A549 (cell line): ENCODE measurements around the gene SPSB3. TPM values are rescaled to one million over a fixed set of nuclear protein-coding genes. Genes with fewer than 3 reads are reported as not detected.

Experiments used
- ATAC-seq, 2 experiments: fragments of 200-7000 bp in 1 of 2; fragments of >200 bp in 1 of 2; cut with Nextera tagmentation in 1 of 2; cut with Tn5 transposase in 1 of 2; 3 replicates each; pipeline versions ENCODE4 v1.8.0 to v1.9.1; 2018 to 2020; ENCODE audit warnings: mild to moderate bottlenecking in 1 of 2, moderate library complexity in 1 of 2
- CTCF ChIA-PET: fragments of 300-600 bp; sonication (Branson Sonifier 250); formaldehyde crosslinking; extraction: SDS; loops from one replicate; lab custom pipeline; 2021; ENCODE audit warnings: antibody characterized with exemption, inconsistent platforms; lab: Yijun Ruan, JAX
- POLR2A ChIA-PET: fragments of 350-600 bp; formaldehyde crosslinking; extraction: SDS; loops from one replicate; lab custom pipeline; 2021; ENCODE audit warnings: antibody characterized with exemption, inconsistent platforms; lab: Yijun Ruan, JAX
- DNase-seq, 2 experiments: peaks; one replicate each; pipeline versions ENCODE4 v3.0.0 to v3.0.0-alpha.2; 2011 to 2016; ENCODE audit warnings: low read depth in 1 of 2, low spot score in 1 of 2
- FAIRE-seq: peaks from 2 replicates; lab custom pipeline; 2011; peaks lifted over from hg19 to GRCh38; lab: Jason Lieb, UNC
- H3K27ac ChIP-seq, 2 experiments: fragments of >200 bp; sonication (Bioruptor Twin); formaldehyde crosslinking; 3 replicates each; pipeline ENCODE4 v1.5.1; 2016 to 2017
- H3K4me1 ChIP-seq: fragments of >200 bp; sonication (Bioruptor Twin); formaldehyde crosslinking; 3 replicates; pipeline ENCODE4 v1.6.1; 2016
- H3K4me2 ChIP-seq: fragments of >200 bp; sonication (Bioruptor Twin); formaldehyde crosslinking; 3 replicates; pipeline ENCODE4 v1.6.1; 2016
- H3K4me3 ChIP-seq: fragments of >200 bp; sonication (Bioruptor Twin); formaldehyde crosslinking; 3 replicates; pipeline ENCODE4 v1.5.1; 2016
- H3K9me3 ChIP-seq: fragments of >200 bp; sonication (Bioruptor Twin); formaldehyde crosslinking; 3 replicates; pipeline ENCODE4 v1.6.1; 2016
- CEBPB ChIP-seq, 2 experiments: fragments of >200 bp in 1 of 2; sonication (Bioruptor Twin) in 1 of 2; formaldehyde crosslinking in 1 of 2; IDR thresholded peaks; 2 replicates each; pipeline ENCODE4 v1.6.1; 2012 to 2016
- ELK1 ChIP-seq: fragments of 150-350 bp; IDR thresholded peaks from 2 replicates; pipeline ENCODE4 v1.6.1; 2014; ENCODE audit warnings: low read depth, mild to moderate bottlenecking, low read length
- FOSL2 ChIP-seq, 2 experiments: fragments of 450-650 bp in 1 of 2; fragments of >200 bp in 1 of 2; sonication (Bioruptor Twin) in 1 of 2; formaldehyde crosslinking; IDR thresholded peaks; 2 replicates each; pipeline versions ENCODE4 v1.5.0 to v1.6.1; 2016 to 2020; ENCODE audit warnings: mild to moderate bottlenecking in 1 of 2, moderate library complexity in 1 of 2
- HEYL ChIP-seq: fragments of 250-450 bp; sonication (Bioruptor Pico); IDR thresholded peaks from 2 replicates; pipeline ENCODE4 v1.8.0; 2021; ENCODE audit warnings: mild to moderate bottlenecking, moderate library complexity
- MAFK ChIP-seq: fragments of 450-650 bp; IDR thresholded peaks from 2 replicates; pipeline ENCODE4 v1.6.1; 2014; ENCODE audit not compliant: partially characterized antibody
- NFE2L2 ChIP-seq: fragments of 150-350 bp; conservative IDR thresholded peaks from 2 replicates; pipeline ENCODE4 v1.6.1; 2014; ENCODE audit warnings: low read length
- RARB ChIP-seq: fragments of 250-450 bp; sonication (Bioruptor Pico); IDR thresholded peaks from 2 replicates; pipeline ENCODE4 v1.8.0; 2021; ENCODE audit warnings: mild to moderate bottlenecking, moderate library complexity
- REST ChIP-seq: fragments of 200-600 bp; sonication (generic); IDR thresholded peaks from 2 replicates; pipeline ENCODE4 v1.6.1; 2016; ENCODE audit warnings: antibody characterized with exemption, mild to moderate bottlenecking, moderate library complexity
- RNF2 ChIP-seq: fragments of 200-600 bp; sonication (generic); IDR thresholded peaks from 2 replicates; pipeline ENCODE4 v1.6.1; 2016; ENCODE audit warnings: low read depth, mild to moderate bottlenecking, antibody characterized with exemption, moderate library complexity, borderline replicate concordance
- SREBF2 ChIP-seq: fragments of 450-650 bp; IDR thresholded peaks from 2 replicates; pipeline ENCODE4 v1.6.1; 2014; ENCODE audit warnings: mild to moderate bottlenecking, moderate library complexity
- TP53 ChIP-seq: fragments of 250-450 bp; sonication (Bioruptor Pico); IDR thresholded peaks from 2 replicates; pipeline ENCODE4 v1.5.0; 2021; ENCODE audit warnings: mild to moderate bottlenecking, moderate library complexity
- ZC3H11A ChIP-seq: fragments of 450-650 bp; IDR thresholded peaks from 2 replicates; pipeline ENCODE4 v1.6.1; 2014; ENCODE audit warnings: antibody characterized with exemption, mild to moderate bottlenecking
- ZFP36 ChIP-seq: fragments of 450-650 bp; IDR thresholded peaks from 2 replicates; pipeline ENCODE4 v1.6.1; 2014; ENCODE audit warnings: borderline replicate concordance; ENCODE audit not compliant: partially characterized antibody
- WGBS: methylation state at CpG from one replicate; pipeline ENCODE4 v1.1.6; 2017; ENCODE audit errors: missing lambda C conversion rate; 5-methylcytosine and 5-hydroxymethylcytosine counted together
- polyA plus RNA-seq, 4 experiments: library from polyadenylated mRNA; depleted of rRNA in 3 of 4; stranded (reverse); fragments of >200 nt; fragmentation: RNase III in 1 of 4; extraction: RNeasy Plus Mini Kit Qiagen cat#74134 plus additional on column Dnase treatment in 1 of 4; gene quantifications; 2 replicates in 3 of 4; 3 replicates in 1 of 4; pipeline ENCODE4 v1.2.3, GENCODE V29; 2011 to 2017

SPSB3 gene
- polyA plus RNA-seq, 2 of the 4 experiments (the other 2 are of a cell fraction), result 9.2 to 14.6 TPM

- DNase-seq (no peak), ATAC-seq (no peak), FAIRE-seq (no peak)
- 96% methylated on average over 4 of the region's 11 CpGs for WGBS
- H3K4me3 ChIP-seq, result no peak overlapping the region
- H3K4me1 ChIP-seq, result peaks cover 22% of the 10 kb centered on the region
- no peak overlapping the region for H3K4me2 ChIP-seq
- CTCF ChIA-PET, result interaction anchor here (1.1 to 4.0 kb wide), 4 partner anchors 17 to 57 kb away, joined by 3 to 13 read pairs (median 4); partner anchors contain the start of genes EME2, MAPK8IP3 and MRPS34
- no peaks in the 10 kb centered on the region for H3K9me3 ChIP-seq
- TF ChIP-seq TP53 (CRISPR knock-in tag) (no peak), ELK1 (no peak), RNF2 (no peak), SREBF2 (no peak), CEBPB (IDR thresholded peaks at IDR 0.05) (no peak), ZC3H11A (no peak), MAFK (no peak), NFE2L2 (no peak), ZFP36 (no peak), HEYL (no peak)
- TF ChIP-seq, all 56 proteins: peak for 0
- H3K27ac ChIP-seq, result no peak overlapping the region
- POLR2A ChIA-PET, result interaction anchor here (1.1 kb wide), 1 partner anchor 42 kb away, joined by 3 read pairs; the partner anchor contains the start of gene MAPK8IP3
Measured at GRCh38 chr16:1747934-1748333, 34.4 kb downstream of the SPSB3 start.

- H3K4me2 ChIP-seq, result peak overlapping the region; percentile 65
- CTCF ChIA-PET, result interaction anchor here (1.0 to 4.0 kb wide), 3 partner anchors 18 to 36 kb away, joined by 3 to 13 read pairs (median 4); no protein-coding TSS in a partner anchor
- H3K27ac ChIP-seq, result peak overlapping the region; percentile 72 to 78
- peaks cover 22% of the 10 kb centered on the region for H3K4me1 ChIP-seq
- FAIRE-seq, result no peak
- H3K9me3 ChIP-seq, result no peaks in the 10 kb centered on the region
- no peak overlapping the region for H3K4me3 ChIP-seq
- WGBS, result 56% methylated on average over 27 of the region's 31 CpGs
- ATAC-seq, result peak; percentile 60 to 74
- TF ChIP-seq FOSL2 (IDR thresholded peaks at IDR 0.05) (no peak), FOSL2 (CRISPR knock-in tag; IDR thresholded peaks at IDR 0.05) (peak; percentile 29; the same call in 1 of the 2 replicates), REST (no peak)
- POLR2A ChIA-PET, result interaction anchor here (1.0 to 1.8 kb wide), 3 partner anchors 8 to 40 kb away, joined by 3 to 19 read pairs (median 4); partner anchors contain the start of gene MAPK8IP3
- DNase-seq, result peak in 1 of 2 experiments; percentile 61
Measured at GRCh38 chr16:1746693-1747195, 35.6 kb downstream of the SPSB3 start.

GRCh38 chr16:1745900-1746692, 36.3 kb downstream of the SPSB3 start:
- no peak for FAIRE-seq
- H3K9me3 ChIP-seq, result no peaks in the 10 kb centered on the region
- WGBS, result 86% methylated on average over 25 of the region's 29 CpGs
- no peak for TF ChIP-seq FOSL2 (IDR thresholded peaks at IDR 0.05)
- TF ChIP-seq FOSL2 (CRISPR knock-in tag; IDR thresholded peaks at IDR 0.05), result 0 out of 2 replicates have a peak, but pooled peaks have one; percentile 6
- no peak for TF ChIP-seq RARB (CRISPR knock-in tag)
- TF ChIP-seq, all 56 proteins: peak for 1
- Histone ChIP-seq H3K4me1 (peaks cover 22% of the 10 kb centered on the region), H3K4me3 (no peak overlapping the region), H3K27ac (peak overlapping the region; percentile 72 to 78), H3K4me2 (peak overlapping the region; percentile 65)
- DNase-seq (no peak), ATAC-seq (peak in 1 of 2 experiments; percentile 23; a peak in 3 of 6 replicates)
- ChIA-PET CTCF (interaction anchor here (0.8 to 4.0 kb wide), 14 partner anchors 12 to 402 kb away, joined by 3 to 13 read pairs (median 4); partner anchors contain the start of genes EME2, MAPK8IP3 and MRPS34), POLR2A (interaction anchor here (0.5 to 1.8 kb wide), 7 partner anchors 9 to 55 kb away, joined by 3 to 19 read pairs (median 4); partner anchors contain the start of genes EME2, MAPK8IP3 and MRPS34)
